Spleen (tissue), 11 donors: ENCODE measurements around the gene TNFRSF13B. TPM values are rescaled to one million over a fixed set of nuclear protein-coding genes. Genes with fewer than 3 reads are reported as not detected.

Experiments
- DNase-seq: peaks from one replicate; pipeline ENCODE4 v3.0.0-alpha.2; 2020
- H3K27ac ChIP-seq, 8 donors: fragments of 200-600 bp; sonication (generic) in 7 of 8; 1 replicate in 4 of 8; 2 replicates in 4 of 8; pipeline versions ENCODE4 v1.5.0 to v1.8.0; 2016 to 2021; ENCODE audit warnings: inconsistent platforms in 4 of 8, mild to moderate bottlenecking in 4 of 8, moderate library complexity in 1 of 8
- H3K27me3 ChIP-seq, 7 donors: fragments of 200-600 bp; sonication (generic) in 6 of 7; replicated peaks in 1 of 7; 1 replicate in 4 of 7; 2 replicates in 3 of 7; pipeline versions ENCODE4 v1.5.0 to v1.8.0; 2016 to 2021; ENCODE audit warnings: inconsistent platforms in 3 of 7, mild to moderate bottlenecking in 1 of 7
- H3K36me3 ChIP-seq, 6 donors: fragments of 200-600 bp; sonication (generic) in 5 of 6; 1 replicate in 4 of 6; 2 replicates in 2 of 6; pipeline versions ENCODE4 v1.5.0 to v1.8.0; 2016 to 2021; ENCODE audit warnings: inconsistent platforms in 2 of 6
- H3K4me1 ChIP-seq, 6 donors: fragments of 200-600 bp; sonication (generic) in 5 of 6; 1 replicate in 3 of 6; 2 replicates in 3 of 6; pipeline versions ENCODE4 v1.5.0 to v1.8.0; 2016 to 2021; ENCODE audit warnings: inconsistent platforms in 3 of 6
- H3K4me3 ChIP-seq, 8 donors: fragments of 200-600 bp; sonication (generic) in 7 of 8; 1 replicate in 4 of 8; 2 replicates in 4 of 8; pipeline versions ENCODE4 v1.5.0 to v1.8.0; 2016 to 2021; ENCODE audit warnings: inconsistent platforms in 4 of 8, mild to moderate bottlenecking in 4 of 8, moderate library complexity in 2 of 8
- H3K9me3 ChIP-seq, 8 donors: fragments of 200-600 bp; sonication (generic) in 7 of 8; 1 replicate in 4 of 8; 2 replicates in 4 of 8; pipeline versions ENCODE4 v1.5.0 to v1.8.0; 2016 to 2021; ENCODE audit warnings: inconsistent platforms in 4 of 8
- POLR2A ChIP-seq, 3 donors: fragments of 450-650 bp; IDR thresholded peaks; one replicate each; pipeline ENCODE4 v1.5.1; 2017; ENCODE audit warnings: antibody characterized with exemption in 3 of 3, mild to moderate bottlenecking in 1 of 3
- POLR2AphosphoS5 ChIP-seq, 3 donors: sonication (generic); formaldehyde crosslinking; IDR thresholded peaks; one replicate each; pipeline ENCODE4 v1.5.1; 2017; ENCODE audit warnings: antibody characterized with exemption in 3 of 3
- WGBS, 5 donors: extraction: QIAGEN DNeasy Blood & Tissue Kit in 3 of 5; methylation state at CpG; one replicate each; pipeline versions ENCODE4 v1.1.5 to v1.1.7; 2013 to 2018; 5-methylcytosine and 5-hydroxymethylcytosine counted together
- intact Hi-C: fragments of 100-400 bp; cut with DNase I; formaldehyde crosslinking; loops from one replicate; pipeline ENCODE4 v1.15.0; 2023; ENCODE audit warnings: low total_unique reads
- polyA plus RNA-seq, 3 donors: library from polyadenylated mRNA; stranded (reverse); fragments of 200-250 nt; gene quantifications; one replicate each; pipeline ENCODE4 v1.2.1, GENCODE V29; 2013
- total RNA-seq, 7 donors: library from RNA; depleted of rRNA in 3 of 7; stranded (reverse); fragments of >200 nt in 3 of 7; fragmentation: NEBNext Ultra II Directional in 4 of 7; extraction: Animal tissue kit (Norgen Biotek cat#: 25700) in 4 of 7; gene quantifications; one replicate each; pipeline versions ENCODE4 v1.1.0 to v1.2.1, GENCODE V29; 2016 to 2021
- TF ChIP-seq, protein P1 (sequence below), 11 experiments: fragments of 200-600 bp in 7 of 11; fragments of 450-650 bp in 4 of 11; sonication (generic) in 4 of 11; IDR thresholded peaks in 8 of 11; conservative IDR thresholded peaks in 3 of 11; 1 replicate in 7 of 11; 2 replicates in 4 of 11; pipeline versions ENCODE4 v1.4.0 to v1.8.0; 2016 to 2021; ENCODE audit warnings: antibody characterized with exemption in 11 of 11, inconsistent platforms in 4 of 11, mild to moderate bottlenecking in 1 of 11
- donor health status: healthy with polysubstance abuse.
- donor health status: DM: no; HTN: no; CAD: no; lungs with moderate emphysema.
- donor health status: DM: no; HTN: no; CAD: no.
- donor health status: Bipolar disorder and iron deficiency.
- donor health status: healthy.
- donor health status: DM: no; HTN: no; CAD: no.
- donor health status: DM: yes; HTN: yes; CAD: no.

TNFRSF13B gene
- total and polyA plus RNA-seq, 10 donors, result 25.1 to 142 (median 49.5) TPM

DNA sequence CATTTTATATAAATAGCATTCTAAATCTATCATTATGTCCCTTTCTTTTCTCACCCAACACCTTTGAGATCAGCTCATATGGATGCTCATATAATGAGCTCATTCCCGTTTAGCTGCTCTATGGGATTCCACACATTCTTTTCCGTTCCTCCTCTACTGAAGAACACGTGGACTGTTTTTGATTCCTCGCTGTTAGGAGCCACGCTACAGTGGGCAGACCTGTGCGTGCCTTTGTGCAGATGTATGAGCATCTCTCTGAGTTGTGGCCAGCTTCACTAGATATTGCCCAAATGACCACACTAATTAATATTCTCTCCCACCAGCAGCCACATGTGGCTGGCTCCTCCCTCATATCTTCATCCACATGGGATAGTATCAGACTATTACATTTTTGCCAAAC lies 6.0 kb upstream of the TNFRSF13B start:
- WGBS, 5 donors, result 73 to 81% (median 76%) methylated on average over 6 of the region's 6 CpGs
- intact Hi-C loops, result no loop called here

DNA sequence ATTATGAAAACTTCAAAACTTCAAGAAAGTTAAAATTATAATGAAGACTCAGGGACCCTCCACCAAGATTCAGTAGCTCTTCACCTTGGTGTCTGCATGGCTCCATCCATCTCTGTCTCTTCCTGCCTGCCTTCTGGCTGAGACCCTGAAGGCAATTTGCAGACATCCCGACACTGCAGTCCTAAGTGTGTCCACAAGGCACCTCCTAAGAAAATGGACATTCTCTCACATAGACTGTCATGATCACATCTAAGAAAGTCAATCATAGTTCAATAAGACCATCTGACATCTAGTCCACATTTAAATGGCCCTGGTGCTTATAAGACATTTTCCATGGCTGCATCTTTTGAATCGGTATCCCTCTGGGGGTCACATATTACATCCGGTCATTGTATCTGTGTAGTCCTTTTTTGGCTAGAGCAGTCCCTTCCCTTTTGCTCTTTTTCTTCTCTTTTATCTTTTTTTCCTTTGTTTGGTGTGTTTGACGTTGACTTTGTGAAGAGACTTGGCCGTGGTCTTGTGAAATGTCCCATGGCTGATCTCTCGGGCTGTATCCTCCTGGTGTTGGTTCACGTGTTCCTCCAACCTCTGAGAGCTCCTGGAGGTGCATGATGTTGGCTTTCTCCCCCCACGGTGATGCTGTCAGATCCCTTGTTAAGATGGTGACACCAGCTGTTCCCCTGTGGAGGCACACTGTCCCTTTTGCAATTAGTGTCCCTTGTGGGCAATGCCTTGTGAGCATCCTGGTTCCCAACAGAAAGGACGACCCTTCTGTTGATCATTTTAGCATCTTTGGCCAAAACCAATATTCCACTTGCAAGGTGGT lies 5.0 kb upstream of the TNFRSF13B start:
- H3K4me1 ChIP-seq, result peaks cover 0 to 96% (median 35%) of the 10 kb centered on the region in 6 donors
- H3K4me3 ChIP-seq, result no peak overlapping the region
- no peaks in the 10 kb centered on the region for H3K9me3 ChIP-seq
- TF ChIP-seq POLR2A (IDR thresholded peaks at IDR 0.05) (no peak), POLR2AphosphoS5 (IDR thresholded peaks at IDR 0.05) (no peak)
- TF ChIP-seq, protein P1, sequence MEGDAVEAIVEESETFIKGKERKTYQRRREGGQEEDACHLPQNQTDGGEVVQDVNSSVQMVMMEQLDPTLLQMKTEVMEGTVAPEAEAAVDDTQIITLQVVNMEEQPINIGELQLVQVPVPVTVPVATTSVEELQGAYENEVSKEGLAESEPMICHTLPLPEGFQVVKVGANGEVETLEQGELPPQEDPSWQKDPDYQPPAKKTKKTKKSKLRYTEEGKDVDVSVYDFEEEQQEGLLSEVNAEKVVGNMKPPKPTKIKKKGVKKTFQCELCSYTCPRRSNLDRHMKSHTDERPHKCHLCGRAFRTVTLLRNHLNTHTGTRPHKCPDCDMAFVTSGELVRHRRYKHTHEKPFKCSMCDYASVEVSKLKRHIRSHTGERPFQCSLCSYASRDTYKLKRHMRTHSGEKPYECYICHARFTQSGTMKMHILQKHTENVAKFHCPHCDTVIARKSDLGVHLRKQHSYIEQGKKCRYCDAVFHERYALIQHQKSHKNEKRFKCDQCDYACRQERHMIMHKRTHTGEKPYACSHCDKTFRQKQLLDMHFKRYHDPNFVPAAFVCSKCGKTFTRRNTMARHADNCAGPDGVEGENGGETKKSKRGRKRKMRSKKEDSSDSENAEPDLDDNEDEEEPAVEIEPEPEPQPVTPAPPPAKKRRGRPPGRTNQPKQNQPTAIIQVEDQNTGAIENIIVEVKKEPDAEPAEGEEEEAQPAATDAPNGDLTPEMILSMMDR (IDR thresholded peaks at IDR 0.05 in 8 of 11, conservative IDR thresholded peaks at IDR 0.05 in 3 of 11), result no peak
- WGBS, 5 donors, result 82 to 89% (median 84%) methylated on average over 9 of the region's 9 CpGs
- H3K27me3 ChIP-seq, result no peaks in the 10 kb centered on the region
- H3K27ac ChIP-seq, result peak overlapping the region in 7 of 8 donors; percentile 36 to 83 (median 75)
- intact Hi-C loops, result no loop called here
- DNase-seq, result no peak
- H3K36me3 ChIP-seq, result no peaks in the 10 kb centered on the region

More for the DNA sequence above, 6.0 kb upstream of the TNFRSF13B start:
- no peaks in the 10 kb centered on the region for H3K36me3 ChIP-seq
- H3K4me3 ChIP-seq, result no peak overlapping the region
- DNase-seq, result no peak
- H3K9me3 ChIP-seq, result no peaks in the 10 kb centered on the region
- no peak for TF ChIP-seq POLR2AphosphoS5 (IDR thresholded peaks at IDR 0.05)
- TF ChIP-seq POLR2A (IDR thresholded peaks at IDR 0.05), result no peak
- TF ChIP-seq, protein P1 (IDR thresholded peaks at IDR 0.05 in 8 of 11, conservative IDR thresholded peaks at IDR 0.05 in 3 of 11), result no peak
- H3K27me3 ChIP-seq, result no peaks in the 10 kb centered on the region
- H3K4me1 ChIP-seq, result peaks cover 0 to 88% (median 31%) of the 10 kb centered on the region in 6 donors
- peak overlapping the region in 5 of 8 donors; percentile 9 to 83 (median 81) for H3K27ac ChIP-seq

DNA sequence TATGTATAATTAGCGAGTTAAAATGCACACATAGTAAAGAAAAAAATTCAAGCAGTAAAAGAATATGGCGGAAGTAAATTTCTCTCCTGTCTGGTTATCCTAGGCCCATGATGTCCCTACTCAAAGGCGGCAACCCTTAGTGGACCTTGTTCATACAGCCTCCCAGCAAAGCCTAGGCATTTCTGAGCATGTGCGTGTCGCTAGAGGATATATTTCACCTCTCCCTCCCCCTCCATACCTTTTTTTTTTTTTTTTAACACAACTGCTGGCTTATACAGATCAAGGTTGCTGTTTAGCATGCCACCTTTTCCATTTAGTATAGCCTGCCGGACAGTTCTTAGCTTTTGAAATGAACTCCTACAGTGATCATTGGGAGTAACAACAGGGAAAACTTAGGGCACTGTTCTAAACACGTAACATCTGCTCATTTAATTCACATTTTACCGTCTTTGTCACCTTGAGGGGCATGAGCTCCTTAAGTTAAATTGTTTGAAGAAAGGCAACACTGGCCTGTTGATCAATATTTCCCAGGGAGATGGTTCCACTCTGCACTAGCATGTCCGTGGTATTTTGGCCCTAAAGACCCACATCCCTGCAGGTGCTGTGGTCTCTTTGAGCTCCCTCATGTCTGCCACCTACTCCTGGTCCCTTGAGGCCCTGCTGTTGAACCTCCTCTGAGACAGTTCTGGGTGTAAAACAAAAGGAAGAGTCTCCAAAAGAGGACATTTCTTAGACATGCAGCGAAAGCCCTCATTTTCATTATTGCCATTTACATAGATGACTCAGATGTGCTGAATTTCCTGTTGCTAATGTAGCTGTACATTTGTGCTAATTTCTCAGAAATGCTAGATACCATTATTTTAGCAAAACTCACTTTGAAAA lies 4.1 kb upstream of the TNFRSF13B start:
- no peak for DNase-seq
- Histone ChIP-seq H3K27me3 (no peaks in the 10 kb centered on the region), H3K4me3 (no peak overlapping the region), H3K36me3 (no peaks in the 10 kb centered on the region), H3K27ac (peak overlapping the region in 7 of 8 donors; percentile 36 to 83 (median 75)), H3K4me1 (peaks cover 0 to 95% (median 30%) of the 10 kb centered on the region in 6 donors), H3K9me3 (no peaks in the 10 kb centered on the region)
- 69 to 78% (median 74%) methylated on average over 10 of the region's 10 CpGs for WGBS, 5 donors
- intact Hi-C loops, result no loop called here
- TF ChIP-seq, protein P1 (IDR thresholded peaks at IDR 0.05 in 8 of 11, conservative IDR thresholded peaks at IDR 0.05 in 3 of 11), result no peak
- peak in 1 of 3 donors; percentile 10 for TF ChIP-seq POLR2AphosphoS5 (IDR thresholded peaks at IDR 0.05)
- no peak for TF ChIP-seq POLR2A (IDR thresholded peaks at IDR 0.05)
